GM21786 (cell line): Measurements from ENCODE around the gene WDR70.
"Not testable (repeated sequence)": the region's sequence is repeated elsewhere in the genome, so short reads cannot be mapped to it uniquely, and the experiment has no call there.

Source experiments
- ATAC-seq: cut with Tn5 transposase; IDR thresholded peaks from one replicate; pipeline ENCODE4 v1.9.1; 2021; ENCODE audit not compliant: unreplicated experiment

The WDR70 gene

GRCh38 chr5:37453252-37453651 lies 74.1 kb downstream of the WDR70 start:
- not testable (repeated sequence) for ATAC-seq

DNA sequence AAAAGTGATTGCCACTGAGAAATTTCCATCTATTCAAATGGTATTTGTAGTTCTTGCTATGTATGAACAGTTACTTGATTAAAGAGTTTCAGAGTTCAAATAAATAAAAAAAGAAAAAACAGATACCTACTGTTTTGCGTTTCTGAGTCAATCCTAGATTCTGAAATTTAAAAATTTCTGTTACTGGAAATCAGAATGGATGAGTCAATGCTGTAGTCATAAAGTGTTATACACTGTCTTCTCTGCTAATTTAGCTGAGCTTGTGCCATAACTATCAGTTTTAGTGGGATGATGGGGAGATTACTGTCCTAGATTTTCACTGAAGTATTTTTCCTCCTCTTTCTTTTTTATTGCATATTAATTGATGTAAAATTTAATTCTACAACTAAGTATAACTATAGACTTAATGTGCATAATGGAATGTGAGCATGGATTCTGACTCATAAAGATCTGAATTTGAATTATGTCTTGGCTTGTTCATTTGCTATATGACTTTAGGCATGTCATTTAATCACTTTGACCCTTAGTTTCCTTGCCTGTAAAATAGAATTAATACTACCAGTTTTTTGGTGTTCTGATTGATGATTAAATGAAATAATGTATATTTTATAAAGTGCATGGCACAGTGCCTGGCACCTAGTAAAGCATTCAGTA lies 75.4 kb downstream of the WDR70 start:
- not testable (repeated sequence) for ATAC-seq

DNA sequence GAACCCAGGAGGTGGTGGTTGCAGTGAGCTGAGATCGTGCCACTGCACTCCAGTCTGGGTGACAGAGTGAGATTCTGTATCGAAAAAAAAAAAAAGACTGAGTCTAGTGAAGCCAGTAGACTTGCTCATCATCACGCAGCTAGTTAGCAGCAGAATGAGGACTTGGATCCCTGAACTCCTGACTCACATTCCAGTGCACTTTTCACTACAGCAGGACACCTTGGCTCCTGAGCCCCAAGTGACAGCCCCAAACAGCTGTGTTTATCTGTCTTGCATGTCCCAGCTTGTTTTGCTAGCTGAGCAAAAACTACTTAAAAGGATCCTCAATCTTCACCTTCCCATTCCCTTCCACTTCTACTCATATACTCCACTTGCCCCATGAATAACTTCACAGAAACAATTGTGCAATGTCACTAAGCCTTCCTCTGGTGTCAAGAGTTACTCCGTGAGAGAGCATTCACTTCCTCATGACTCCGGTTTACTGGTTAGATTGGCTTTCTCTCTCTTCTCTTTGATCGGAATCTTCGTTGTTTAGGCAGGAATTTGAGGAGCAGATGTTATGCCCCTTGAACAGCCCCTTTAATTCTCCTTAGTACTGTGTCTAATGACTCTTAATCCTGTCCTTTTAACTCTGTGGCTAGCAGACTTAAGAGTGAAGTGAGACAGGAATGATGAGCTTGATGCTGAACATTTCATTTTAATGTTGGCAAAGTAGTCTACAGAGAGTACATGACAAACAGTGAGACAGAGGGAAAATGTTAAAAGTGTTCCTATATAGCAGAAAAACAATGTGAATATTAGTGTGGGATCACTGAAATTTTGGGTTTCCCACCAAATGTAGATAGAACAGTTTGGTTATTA lies 84.3 kb downstream of the WDR70 start:
- ATAC-seq, result not testable (repeated sequence)

- not testable (repeated sequence) for ATAC-seq
Observed at GRCh38 chr5:37464581-37464980, 85.5 kb downstream of the WDR70 start.

GRCh38 chr5:37469383-37469782 lies 90.3 kb downstream of the WDR70 start:
- not testable (repeated sequence) for ATAC-seq

DNA sequence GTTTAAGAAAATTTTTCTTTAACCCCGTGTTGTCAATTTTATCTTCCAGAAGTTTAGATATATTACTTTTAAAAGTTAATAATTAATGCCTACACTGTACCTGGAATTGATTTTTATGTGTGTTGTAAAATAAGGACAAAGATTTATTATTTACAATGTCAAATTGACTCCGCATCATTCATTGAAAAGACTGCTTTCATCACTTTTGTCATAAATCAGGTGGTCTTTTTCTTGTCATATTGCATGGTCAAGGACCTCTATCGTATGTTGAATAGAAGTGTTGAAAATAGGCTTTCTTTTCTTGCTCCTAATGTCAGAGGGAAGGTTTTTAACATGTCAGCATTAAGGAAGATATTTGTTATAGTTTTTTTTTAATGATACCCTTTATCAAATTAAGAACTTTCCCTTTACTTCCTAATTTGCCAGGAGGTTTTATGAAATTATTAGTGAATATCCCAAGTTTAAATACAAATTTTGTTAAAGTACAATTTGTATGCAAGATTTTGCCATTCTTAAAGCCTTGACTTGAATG lies 92.6 kb downstream of the WDR70 start:
- no peak for ATAC-seq

DNA sequence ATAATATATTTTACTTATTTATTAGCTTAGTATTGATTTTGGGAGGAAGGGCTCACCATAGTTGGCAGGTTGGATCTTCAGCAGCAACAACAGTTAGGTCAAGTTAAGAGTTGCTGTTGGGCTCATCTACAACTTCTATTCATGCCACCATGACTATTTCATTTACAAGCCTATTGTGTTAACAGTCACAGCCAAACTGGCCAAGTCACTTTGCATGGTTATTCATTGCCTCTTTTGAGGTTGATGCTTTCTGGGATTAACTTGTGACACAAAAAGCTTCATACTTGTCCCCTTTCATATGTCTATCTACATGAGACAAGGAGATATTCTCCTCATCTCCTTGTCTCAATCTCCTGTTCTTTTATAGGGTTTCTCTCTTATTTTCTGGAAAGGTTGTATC lies 98.3 kb downstream of the WDR70 start:
- ATAC-seq, result no peak

GRCh38 chr5:37478121-37478894 lies 99.2 kb downstream of the WDR70 start:
- no peak for ATAC-seq

DNA sequence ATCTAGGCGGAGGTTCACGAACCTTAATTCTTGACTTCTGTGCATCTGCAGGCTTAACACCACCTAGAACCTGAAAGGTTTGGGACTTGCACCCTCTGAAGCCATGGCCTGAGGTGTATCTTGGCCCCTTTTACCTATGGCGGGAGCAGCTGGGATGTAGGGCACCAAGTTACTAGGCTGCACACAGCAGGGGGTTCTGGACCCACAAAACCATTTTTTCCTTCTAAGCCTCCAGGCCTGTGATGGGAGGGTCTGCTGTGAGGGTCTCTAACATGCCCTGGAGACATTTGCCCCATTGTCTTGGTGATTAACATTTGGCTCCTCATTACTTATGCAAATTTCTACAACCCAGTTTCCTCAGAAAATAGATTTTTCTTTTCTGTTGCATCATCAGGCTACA lies 102.3 kb downstream of the WDR70 start:
- ATAC-seq, result not testable (repeated sequence)

DNA sequence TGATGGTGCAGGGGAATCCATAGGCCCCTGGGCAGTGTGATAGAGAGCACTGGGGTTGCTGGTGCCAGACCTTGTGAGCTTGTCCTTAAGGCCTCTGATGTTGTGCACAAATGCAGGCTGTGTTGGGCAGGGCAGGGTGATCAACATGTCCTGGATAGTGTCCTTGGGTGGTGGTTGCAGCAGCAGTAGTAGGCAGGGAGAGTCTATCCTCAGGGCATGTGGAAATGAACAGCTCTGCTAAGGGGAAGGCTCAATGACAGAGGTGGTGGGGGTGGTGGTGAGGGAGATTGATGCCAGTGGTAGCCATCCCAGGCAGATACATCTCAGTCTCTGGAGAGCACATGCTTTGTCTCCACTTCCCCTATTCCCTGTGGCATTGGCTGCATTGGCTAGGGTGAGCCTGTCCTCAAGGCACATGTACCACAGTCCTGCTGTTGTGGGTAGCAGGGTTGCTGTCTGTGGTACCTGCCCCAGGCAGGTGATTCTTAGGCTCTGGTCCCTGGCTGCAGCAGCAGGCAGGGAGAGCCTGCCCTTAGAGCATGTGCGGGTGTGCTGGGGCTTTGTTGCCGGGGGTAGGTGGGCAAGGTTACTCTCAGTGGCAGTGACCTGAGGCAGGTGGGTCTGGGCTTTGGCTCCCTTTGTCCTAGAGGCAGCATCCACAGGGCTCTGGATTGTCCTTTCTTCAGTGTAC lies 111.1 kb downstream of the WDR70 start:
- no peak for ATAC-seq

DNA sequence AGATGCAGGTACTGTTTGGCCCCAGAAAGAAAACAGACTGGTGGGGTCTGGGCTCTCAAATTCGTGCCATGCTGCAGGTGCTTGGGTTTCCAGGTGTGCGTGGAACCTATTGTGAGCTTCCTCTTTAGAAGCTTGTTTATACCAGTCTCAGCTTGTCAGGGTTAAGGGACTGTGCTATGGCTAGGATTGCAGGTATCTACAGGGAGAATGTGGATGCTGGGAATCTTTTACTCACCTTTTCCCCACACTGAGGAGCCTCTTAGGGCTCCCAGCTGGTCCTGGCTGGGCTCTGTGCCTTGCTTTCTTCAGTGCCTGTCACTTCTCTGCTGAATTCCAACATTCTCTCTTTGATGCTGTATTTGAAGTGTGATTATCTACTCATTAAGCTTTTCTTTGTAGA lies 111.8 kb downstream of the WDR70 start:
- no peak for ATAC-seq

GRCh38 chr5:37492778-37493555 lies 113.8 kb downstream of the WDR70 start:
- no peak for ATAC-seq

DNA sequence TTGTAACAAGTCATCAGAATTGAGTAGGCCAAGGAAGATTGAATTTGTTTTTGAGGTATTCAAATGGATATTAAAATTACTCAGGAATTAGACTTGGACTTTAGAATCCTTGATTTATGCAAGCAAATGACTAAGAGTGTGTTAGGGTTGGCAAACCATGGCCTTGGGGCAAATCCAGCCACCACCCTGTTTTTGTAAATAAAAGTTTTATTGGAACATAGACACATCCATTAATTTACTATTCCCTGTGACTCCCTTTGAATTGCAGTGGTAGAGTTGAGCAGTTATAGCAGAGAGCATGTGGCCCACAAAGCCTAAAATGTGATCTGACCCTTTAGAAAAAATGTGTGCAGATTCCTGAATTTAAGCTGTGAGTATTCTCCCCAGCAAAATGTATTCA lies 115.6 kb downstream of the WDR70 start:
- no peak for ATAC-seq

DNA sequence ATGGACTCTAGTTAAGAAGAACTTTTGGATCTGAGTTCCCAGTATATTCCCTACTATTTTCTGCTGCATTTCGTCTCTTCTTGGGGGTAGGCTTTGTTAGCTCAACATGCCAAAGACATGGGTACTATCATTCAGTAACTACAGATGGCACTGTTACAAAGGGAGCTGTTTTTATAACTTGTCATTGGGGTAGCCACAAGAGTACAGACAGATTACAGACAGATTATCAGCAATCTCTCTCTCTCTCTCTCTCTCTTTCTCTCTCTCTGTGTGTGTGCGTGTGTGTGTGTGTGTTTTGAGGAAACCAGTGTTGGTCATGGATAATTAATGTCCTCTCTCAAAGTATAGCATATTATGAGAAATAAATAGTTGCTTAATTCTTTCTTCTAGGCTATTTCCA lies 116.1 kb downstream of the WDR70 start:
- no peak for ATAC-seq

- ATAC-seq, result no peak
Observed at GRCh38 chr5:37495668-37496347, 116.7 kb downstream of the WDR70 start.

DNA sequence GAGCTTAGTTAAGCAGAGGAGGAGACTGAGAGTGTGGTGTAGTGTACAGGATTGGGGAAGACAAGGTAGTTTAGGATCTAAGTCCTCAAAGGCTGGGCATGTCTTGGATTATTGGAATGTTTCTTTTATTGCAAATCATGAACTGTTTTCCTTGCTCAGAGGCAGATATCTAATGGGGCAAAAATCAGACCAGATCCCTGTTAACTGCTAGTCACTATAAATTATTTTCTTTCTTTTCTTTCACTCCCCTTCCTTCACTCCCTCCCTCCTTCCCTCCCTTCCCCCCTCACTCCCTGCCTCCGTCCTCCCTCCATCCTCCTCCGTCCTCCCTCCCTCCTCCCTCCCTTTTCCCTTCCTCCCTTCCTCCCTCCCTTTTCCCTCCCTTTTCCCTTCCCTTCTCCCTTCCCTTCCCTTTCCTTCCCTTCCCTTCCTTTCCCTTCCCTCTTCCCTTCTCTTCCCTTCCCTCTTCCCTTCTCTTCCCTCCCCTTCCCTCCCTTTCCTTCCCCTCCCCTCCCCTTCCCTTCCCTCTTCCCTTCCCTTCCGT lies 117.9 kb downstream of the WDR70 start:
- no peak for ATAC-seq

DNA sequence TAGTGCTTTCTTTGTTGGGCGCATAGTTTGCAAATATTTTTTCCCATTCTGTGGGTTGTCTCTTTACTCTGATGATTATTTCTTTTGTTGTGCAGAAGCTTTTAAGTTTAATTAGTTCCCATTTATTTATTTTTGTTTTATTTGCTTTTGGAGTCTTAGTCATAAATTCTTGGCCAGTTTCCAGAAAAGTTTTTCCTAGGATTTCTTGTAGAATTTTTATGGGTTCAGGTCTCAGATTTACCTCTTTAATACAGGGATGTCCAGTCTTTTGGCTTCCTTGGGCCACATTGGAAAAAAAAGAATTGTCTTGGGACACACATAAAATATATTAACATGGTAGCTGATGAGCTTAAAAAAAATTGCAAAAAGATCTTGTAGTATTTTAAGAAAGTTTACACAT lies 122.0 kb downstream of the WDR70 start:
- ATAC-seq, result no peak

- ATAC-seq, result no peak
Observed at GRCh38 chr5:37506241-37506640, 127.1 kb downstream of the WDR70 start.

DNA sequence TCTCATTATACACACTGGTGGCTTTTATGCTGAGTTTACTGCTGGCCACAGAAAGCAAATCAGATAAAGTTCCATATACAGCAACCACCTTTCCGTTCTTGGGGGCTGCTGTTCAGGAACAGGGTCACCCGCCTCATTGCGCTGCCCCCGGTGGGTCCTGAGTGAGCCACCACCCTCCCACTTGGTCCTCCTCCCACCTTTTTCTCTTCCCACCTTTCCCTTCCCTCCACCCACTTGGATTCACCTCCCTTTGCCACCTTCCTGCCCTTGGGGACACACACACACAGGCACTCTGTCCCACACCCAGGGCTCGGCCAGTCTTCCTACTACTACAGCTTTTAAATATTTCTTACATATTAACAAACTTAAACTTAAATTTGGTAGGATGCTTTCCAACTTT lies 127.6 kb downstream of the WDR70 start:
- no peak for ATAC-seq
